HG03469 (cell line): Measurements from ENCODE around the gene VPREB3.

Source experiments
- ATAC-seq: cut with Tn5 transposase; IDR thresholded peaks from one replicate; pipeline ENCODE4 v1.9.1; 2021; ENCODE audit warnings: mild to moderate bottlenecking, moderate library complexity, moderate number of reproducible peaks; ENCODE audit not compliant: unreplicated experiment

VPREB3 gene

GRCh38 chr22:23767673-23768548 lies 13.7 kb upstream of the VPREB3 start, which contains the start of gene CHCHD10:
Gene CHCHD10 (minus strand): TSS chr22:23767972. CDS start chr22:23767874, 98 bp downstream.
- no peak for ATAC-seq

- no peak for ATAC-seq
Measured at GRCh38 chr22:23767303-23767672, 13.1 kb upstream of the VPREB3 start.

- no peak for ATAC-seq
Measured at GRCh38 chr22:23764899-23765881, 11.0 kb upstream of the VPREB3 start.

GRCh38 chr22:23763954-23764353 lies 9.7 kb upstream of the VPREB3 start:
- ATAC-seq: no peak

- no peak for ATAC-seq
Measured at GRCh38 chr22:23763579-23763945, 9.3 kb upstream of the VPREB3 start.

- no peak for ATAC-seq
Measured at GRCh38 chr22:23762842-23763578, 8.8 kb upstream of the VPREB3 start, which contains the start of gene C22orf15. Gene C22orf15 (plus strand): TSS chr22:23762990. CDS start chr22:23763307, 317 bp downstream.

GRCh38 chr22:23760056-23760455 lies 5.8 kb upstream of the VPREB3 start:
- no peak for ATAC-seq

GRCh38 chr22:23759566-23759965 lies 5.3 kb upstream of the VPREB3 start:
- no peak for ATAC-seq

GRCh38 chr22:23756891-23757290 lies 2.7 kb upstream of the VPREB3 start:
- no peak for ATAC-seq

- ATAC-seq: no peak
Measured at GRCh38 chr22:23755711-23756110, 1.5 kb upstream of the VPREB3 start.

- ATAC-seq: no peak
Measured at GRCh38 chr22:23754980-23755636, 883 bp upstream of the VPREB3 start.

GRCh38 chr22:23753385-23753784 lies 840 bp downstream of the VPREB3 start:
- no peak for ATAC-seq

- no peak for ATAC-seq
Measured at GRCh38 chr22:23752750-23753149, 1.5 kb downstream of the VPREB3 start.

- no peak for ATAC-seq
Measured at GRCh38 chr22:23752090-23752691, 2.0 kb downstream of the VPREB3 start.

- no peak for ATAC-seq
Measured at GRCh38 chr22:23751441-23751996, 2.7 kb downstream of the VPREB3 start.

GRCh38 chr22:23750714-23751440 lies 3.3 kb downstream of the VPREB3 start, which contains the start of gene ZNF70:
Gene ZNF70 (minus strand): TSS chr22:23751112. CDS start chr22:23745140, 5,972 bp downstream.
- ATAC-seq: no peak

- ATAC-seq: no peak
Measured at GRCh38 chr22:23750367-23750713, 3.9 kb downstream of the VPREB3 start.

GRCh38 chr22:23749841-23750301 lies 4.4 kb downstream of the VPREB3 start:
- no peak for ATAC-seq

GRCh38 chr22:23745791-23746190 lies 8.4 kb downstream of the VPREB3 start:
- no peak for ATAC-seq
